Coronary artery (tissue), 2 donors: ENCODE results near the gene TLR5.
A peak's percentile ranks its signal among the peaks of the same experiment; 100 is the strongest.

Experiments
- DNase-seq: peaks from one replicate; pipeline ENCODE4 v3.0.0-alpha.2; 2017; ENCODE audit warnings: low spot score
- H3K27ac ChIP-seq, 2 donors: fragments of 200-600 bp; sonication (generic); one replicate each; pipeline ENCODE4 v1.5.1; 2016 to 2019
- H3K4me3 ChIP-seq: fragments of 200-600 bp; sonication (generic); 2 replicates; pipeline ENCODE4 v1.5.1; 2016; ENCODE audit warnings: mild to moderate bottlenecking, moderate library complexity
- CTCF ChIP-seq: fragments of 200-600 bp; sonication (generic); IDR thresholded peaks from one replicate; pipeline ENCODE4 v1.5.1; 2019; ENCODE audit warnings: antibody characterized with exemption

The TLR5 gene

GRCh38 chr1:223142795-223143536 is at the start of gene TLR5:
TSS of gene TLR5 (minus strand) at chr1:223143248. CDS start at chr1:223113031, 30,217 bp downstream.
- peak; percentile 87 for DNase-seq
- Histone ChIP-seq H3K27ac (peak within 1 kb of the TSS; percentile 19 to 82), H3K4me3 (peak within 1 kb of the TSS; percentile 78)
- TF ChIP-seq CTCF, result peak; percentile 71

- DNase-seq, result no peak
- TF ChIP-seq CTCF, result no peak
These were observed 47.1 kb upstream of the TLR5 start for GRCh38 chr1:223189903-223190724.

GRCh38 chr1:223189525-223189902 is 46.5 kb upstream of the TLR5 start:
- no peak overlapping the region for H3K4me3 ChIP-seq
- TF ChIP-seq CTCF, result no peak
- no peak for DNase-seq
- H3K27ac ChIP-seq, result no peak overlapping the region

More at GRCh38 chr1:223189903-223190724, 47.1 kb upstream of the TLR5 start:
- H3K27ac ChIP-seq, result no peak overlapping the region
- H3K4me3 ChIP-seq, result no peak overlapping the region

- no peak for DNase-seq
- no peak overlapping the region for H3K27ac ChIP-seq
- no peak overlapping the region for H3K4me3 ChIP-seq
- no peak for TF ChIP-seq CTCF
These were observed 45.7 kb upstream of the TLR5 start for GRCh38 chr1:223188618-223189356.

- no peak for TF ChIP-seq CTCF
- Histone ChIP-seq H3K4me3 (no peak overlapping the region), H3K27ac (no peak overlapping the region)
- no peak for DNase-seq
These were observed 43.8 kb upstream of the TLR5 start for GRCh38 chr1:223186800-223187199.

GRCh38 chr1:223183268-223183862 is 40.3 kb upstream of the TLR5 start:
- no peak overlapping the region for H3K27ac ChIP-seq
- no peak overlapping the region for H3K4me3 ChIP-seq
- TF ChIP-seq CTCF, result no peak
- no peak for DNase-seq
